ENCODE data around the gene ARHGAP12.

Gene ARHGAP12

GRCh38 chr10:31942892-31943291 is 14.3 kb upstream of the ARHGAP12 start:
- no peak overlapping the region for H3K4me3 ChIP-seq (ENCODE audit: insufficient read depth, low read length, poor library complexity, severe bottlenecking)
- TF ChIP-seq EZH2phosphoT487 (conservative IDR thresholded peaks at IDR 0.05; ENCODE audit: low read length), result no peak
- no peak for TF ChIP-seq CTCF (IDR thresholded peaks at IDR 0.05; ENCODE audit: insufficient read depth, low read length, poor library complexity, severe bottlenecking)
- no peaks in the 10 kb centered on the region for H3F3A ChIP-seq (ENCODE audit: insufficient read depth)
- H3K79me2 ChIP-seq (ENCODE audit: insufficient read depth, low read length), result no peaks in the 10 kb centered on the region
- no peak overlapping the region for H3K27ac ChIP-seq (ENCODE audit: low read depth, low read length)
- no peaks in the 10 kb centered on the region for H3K27me3 ChIP-seq (ENCODE audit: low read length)
- no peaks in the 10 kb centered on the region for H3K36me3 ChIP-seq (ENCODE audit: low read length)
- no peaks in the 10 kb centered on the region for H3K9me2 ChIP-seq (replicated peaks; ENCODE audit: insufficient read depth, low read length)
- no peaks in the 10 kb centered on the region for H4K20me1 ChIP-seq (ENCODE audit: low read depth, low read length)
- no peak overlapping the region for H3K4me2 ChIP-seq (ENCODE audit: low read depth, low read length, poor library complexity, severe bottlenecking)
- H3K9ac ChIP-seq (ENCODE audit: low read length), result no peak overlapping the region
- no peak overlapping the region for H2AFZ ChIP-seq (ENCODE audit: low read depth, low read length, severe bottlenecking)
- H3K9me3 ChIP-seq (ENCODE audit: insufficient read depth, low read length), result no peaks in the 10 kb centered on the region

GRCh38 chr10:31942435-31942834 is 13.8 kb upstream of the ARHGAP12 start:
- Histone ChIP-seq H2AFZ (ENCODE audit: low read depth, low read length, severe bottlenecking) (no peak overlapping the region), H3K27me3 (ENCODE audit: low read length) (no peaks in the 10 kb centered on the region), H4K20me1 (ENCODE audit: low read depth, low read length) (no peaks in the 10 kb centered on the region), H3K9me3 (ENCODE audit: insufficient read depth, low read length) (no peaks in the 10 kb centered on the region), H3K9me2 (replicated peaks; ENCODE audit: insufficient read depth, low read length) (no peaks in the 10 kb centered on the region), H3K27ac (ENCODE audit: low read depth, low read length) (no peak overlapping the region), H3K9ac (ENCODE audit: low read length) (no peak overlapping the region), H3K36me3 (ENCODE audit: low read length) (no peaks in the 10 kb centered on the region), H3K4me3 (ENCODE audit: insufficient read depth, low read length, poor library complexity, severe bottlenecking) (no peak overlapping the region), H3K79me2 (ENCODE audit: insufficient read depth, low read length) (no peaks in the 10 kb centered on the region), H3F3A (ENCODE audit: insufficient read depth) (no peaks in the 10 kb centered on the region), H3K4me2 (ENCODE audit: low read depth, low read length, poor library complexity, severe bottlenecking) (no peak overlapping the region)
- no peak for TF ChIP-seq EZH2phosphoT487 (conservative IDR thresholded peaks at IDR 0.05; ENCODE audit: low read length)
- TF ChIP-seq CTCF (IDR thresholded peaks at IDR 0.05; ENCODE audit: insufficient read depth, low read length, poor library complexity, severe bottlenecking), result no peak

GRCh38 chr10:31940839-31941653 is 12.4 kb upstream of the ARHGAP12 start:
- Histone ChIP-seq H3K79me2 (ENCODE audit: insufficient read depth, low read length) (no peaks in the 10 kb centered on the region), H3K9me3 (ENCODE audit: insufficient read depth, low read length) (no peaks in the 10 kb centered on the region), H3K27me3 (ENCODE audit: low read length) (no peaks in the 10 kb centered on the region), H3K9me2 (replicated peaks; ENCODE audit: insufficient read depth, low read length) (no peaks in the 10 kb centered on the region), H3K4me3 (ENCODE audit: insufficient read depth, low read length, poor library complexity, severe bottlenecking) (no peak overlapping the region), H3K9ac (ENCODE audit: low read length) (no peak overlapping the region), H3F3A (ENCODE audit: insufficient read depth) (no peaks in the 10 kb centered on the region), H3K36me3 (ENCODE audit: low read length) (no peaks in the 10 kb centered on the region), H3K4me2 (ENCODE audit: low read depth, low read length, poor library complexity, severe bottlenecking) (no peak overlapping the region), H3K27ac (ENCODE audit: low read depth, low read length) (no peak overlapping the region), H4K20me1 (ENCODE audit: low read depth, low read length) (no peaks in the 10 kb centered on the region), H2AFZ (ENCODE audit: low read depth, low read length, severe bottlenecking) (no peak overlapping the region)
- no peak for TF ChIP-seq CTCF (IDR thresholded peaks at IDR 0.05; ENCODE audit: insufficient read depth, low read length, poor library complexity, severe bottlenecking)
- TF ChIP-seq EZH2phosphoT487 (conservative IDR thresholded peaks at IDR 0.05; ENCODE audit: low read length), result no peak

Data from SU-DHL-6 (cell line).